GM21515 (cell line): Measurements from ENCODE around the gene RPP30.
"Not testable (repeated sequence)": the region's sequence is repeated elsewhere in the genome, so short reads cannot be mapped to it uniquely, and the experiment has no call there.

Source experiments
- ATAC-seq: cut with Tn5 transposase; IDR thresholded peaks from one replicate; pipeline ENCODE4 v1.9.1; 2021; ENCODE audit not compliant: unreplicated experiment

The RPP30 gene

DNA sequence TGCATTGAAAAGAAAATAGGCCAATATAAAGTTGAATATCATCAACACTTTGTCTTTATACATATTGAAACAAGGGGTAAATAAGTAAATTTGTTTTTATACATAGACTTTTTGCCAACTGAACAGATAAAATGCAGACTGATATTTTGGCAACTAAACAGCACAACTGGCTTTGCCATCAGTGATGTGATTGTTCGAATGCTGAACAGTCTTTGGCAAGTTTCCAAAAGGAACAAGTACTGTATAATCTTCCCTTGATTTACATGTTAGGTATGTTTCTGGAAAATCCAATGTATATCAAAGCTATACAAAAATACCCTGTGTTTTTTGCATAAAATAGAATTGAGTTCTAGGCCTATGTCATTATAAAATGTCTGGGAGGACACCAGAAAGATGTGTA, 67.3 kb downstream of the RPP30 start:
- no peak for ATAC-seq

DNA sequence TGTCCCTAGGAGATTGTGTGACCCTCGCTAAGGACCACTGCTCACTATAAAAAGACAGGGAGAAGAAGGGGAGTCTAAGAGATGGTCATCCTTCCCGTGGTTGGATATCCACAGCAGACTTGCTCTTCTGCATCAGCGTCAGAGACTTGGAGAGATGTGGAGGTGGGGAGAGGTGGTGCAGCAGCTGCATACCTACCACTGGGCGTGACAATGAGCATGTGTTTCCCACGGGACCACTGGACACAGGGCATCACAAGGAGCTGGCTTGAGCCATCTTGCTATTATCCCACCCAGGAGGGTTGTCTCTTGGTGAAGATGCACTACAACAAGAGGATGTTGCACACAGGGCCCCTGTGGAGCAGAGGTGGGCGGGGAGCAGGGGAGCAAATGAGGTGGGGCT, 67.9 kb downstream of the RPP30 start:
- no peak for ATAC-seq

DNA sequence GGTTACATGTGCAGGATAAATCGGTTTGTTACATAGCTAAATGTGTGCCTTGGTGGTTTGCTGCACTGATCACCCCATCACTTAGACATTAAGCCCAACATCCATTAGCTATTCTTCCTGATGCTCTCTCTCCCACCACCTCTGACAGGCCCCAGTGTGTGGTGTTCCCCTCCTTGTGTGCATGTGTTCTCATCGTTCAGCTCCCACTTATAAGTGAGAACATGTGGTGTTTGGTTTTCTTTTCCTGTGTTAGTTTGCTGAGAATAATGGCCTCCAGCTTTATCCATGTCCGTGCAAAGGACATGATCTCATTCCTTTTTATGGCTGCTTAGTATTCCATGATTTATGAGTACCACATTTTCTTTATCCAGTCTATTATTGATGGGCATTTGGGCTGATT, 71.2 kb downstream of the RPP30 start:
- not testable (repeated sequence) for ATAC-seq

DNA sequence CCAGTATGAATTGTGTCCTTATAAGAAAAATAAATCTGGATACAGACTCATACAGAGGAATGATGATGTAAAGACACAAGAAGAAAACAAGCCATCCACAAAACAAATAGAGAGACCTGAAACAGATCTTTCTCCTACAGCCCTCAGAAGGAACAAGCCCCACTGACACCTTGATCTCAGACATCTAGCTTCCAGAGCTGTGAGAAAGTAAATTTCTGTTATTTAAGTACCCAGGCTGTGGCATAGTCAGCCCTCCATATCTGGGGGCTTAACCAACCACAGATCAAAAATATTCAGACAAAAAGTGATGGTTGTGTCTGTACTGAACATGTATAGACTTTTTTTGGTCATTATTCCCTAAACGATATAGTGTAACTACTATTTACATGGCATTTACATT, 73.0 kb downstream of the RPP30 start:
- ATAC-seq: no peak

DNA sequence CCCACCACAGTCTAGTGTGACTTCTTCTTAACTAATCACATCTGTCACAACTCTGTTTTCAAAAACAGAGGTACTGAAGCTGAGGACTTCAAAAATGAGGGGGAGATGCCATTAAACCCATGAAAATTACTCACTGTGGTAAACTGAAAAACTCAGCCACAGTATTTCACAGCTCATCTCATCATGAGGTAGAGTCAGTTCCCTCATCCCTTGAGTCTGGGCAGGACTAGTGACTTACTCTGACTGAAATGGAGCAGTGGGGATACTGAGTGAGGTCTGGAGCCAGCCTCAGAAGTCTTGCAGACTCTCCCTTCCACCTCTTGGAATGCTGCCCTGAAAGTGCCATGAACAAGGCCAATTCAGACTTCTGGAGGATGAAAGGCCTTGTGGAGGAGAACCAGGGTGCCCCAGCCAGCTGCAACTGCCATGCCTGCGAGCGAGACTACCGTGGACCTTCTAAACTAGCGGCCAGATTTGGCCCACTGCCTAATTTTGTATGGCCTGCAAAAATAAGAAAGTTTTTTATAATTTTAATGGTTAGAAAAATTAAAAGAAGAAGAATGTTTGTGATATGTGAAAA, 73.8 kb downstream of the RPP30 start:
- no peak for ATAC-seq

DNA sequence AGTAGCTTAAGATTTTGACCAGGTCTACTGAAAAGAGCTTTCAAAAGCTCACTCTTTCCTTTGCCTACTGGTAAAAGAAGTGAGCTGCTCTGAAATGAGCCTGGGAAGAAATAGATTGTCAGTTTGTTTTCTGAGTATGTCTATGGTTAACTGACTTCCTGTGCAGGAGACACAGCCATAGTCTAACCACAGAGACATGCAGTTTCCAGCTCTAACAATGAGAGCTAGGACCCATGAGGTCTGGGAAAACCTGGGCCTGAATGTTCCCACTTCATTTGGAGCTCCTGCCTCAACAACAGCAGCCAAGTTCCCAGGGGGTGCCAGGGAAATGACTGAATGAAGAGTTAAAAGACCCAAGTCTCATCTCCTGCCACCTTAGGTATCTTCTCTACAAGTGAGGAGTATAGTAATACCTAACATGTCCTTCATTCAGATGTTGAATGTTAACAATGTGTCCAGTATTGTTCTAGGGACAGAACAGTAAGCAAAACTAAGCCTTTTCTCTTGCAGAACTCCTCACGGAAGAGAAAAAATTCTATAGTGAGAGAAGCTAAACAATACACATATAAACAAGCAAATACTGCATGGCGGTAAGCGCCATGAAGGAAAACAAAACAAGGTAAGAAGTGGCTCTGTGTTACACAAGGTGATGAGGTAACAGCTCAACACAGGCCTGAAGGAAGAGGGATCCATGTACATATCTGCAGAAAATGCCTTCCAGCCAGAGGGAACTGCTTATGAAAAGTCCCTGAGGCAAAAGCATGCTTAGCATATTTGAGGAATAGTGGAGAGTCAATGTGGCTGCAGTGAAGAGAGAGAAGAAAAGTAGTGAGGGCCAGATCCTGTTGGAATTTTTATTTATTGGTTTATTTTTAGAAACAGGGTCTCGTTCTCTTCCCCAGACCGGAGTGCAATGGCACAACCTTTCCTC, 75.5 kb downstream of the RPP30 start:
- peak; percentile 64 for ATAC-seq
